Keratinocyte (primary cell): ENCODE results near the gene WASF2.

Experiments
- EZH2 ChIP-seq: IDR thresholded peaks from one replicate; pipeline ENCODE4 v1.6.1; 2012; ENCODE audit warnings: inconsistent platforms, mild to moderate bottlenecking, low read length, moderate library complexity
- TF ChIP-seq, protein P1 (sequence below), 3 experiments: IDR thresholded peaks in 1 of 3; conservative IDR thresholded peaks in 1 of 3; optimal IDR thresholded peaks in 1 of 3; 2 replicates in 2 of 3; 3 replicates in 1 of 3; pipeline versions ENCODE3 to v1.5.1; 2011; ENCODE audit warnings: low read length in 3 of 3, mild to moderate bottlenecking in 3 of 3, moderate library complexity in 2 of 3, control low read depth in 1 of 3, inconsistent platforms in 1 of 3; ENCODE audit not compliant: insufficient read depth in 2 of 3; ENCODE audit errors: extremely low read depth in 1 of 3

- TF ChIP-seq, protein P1, sequence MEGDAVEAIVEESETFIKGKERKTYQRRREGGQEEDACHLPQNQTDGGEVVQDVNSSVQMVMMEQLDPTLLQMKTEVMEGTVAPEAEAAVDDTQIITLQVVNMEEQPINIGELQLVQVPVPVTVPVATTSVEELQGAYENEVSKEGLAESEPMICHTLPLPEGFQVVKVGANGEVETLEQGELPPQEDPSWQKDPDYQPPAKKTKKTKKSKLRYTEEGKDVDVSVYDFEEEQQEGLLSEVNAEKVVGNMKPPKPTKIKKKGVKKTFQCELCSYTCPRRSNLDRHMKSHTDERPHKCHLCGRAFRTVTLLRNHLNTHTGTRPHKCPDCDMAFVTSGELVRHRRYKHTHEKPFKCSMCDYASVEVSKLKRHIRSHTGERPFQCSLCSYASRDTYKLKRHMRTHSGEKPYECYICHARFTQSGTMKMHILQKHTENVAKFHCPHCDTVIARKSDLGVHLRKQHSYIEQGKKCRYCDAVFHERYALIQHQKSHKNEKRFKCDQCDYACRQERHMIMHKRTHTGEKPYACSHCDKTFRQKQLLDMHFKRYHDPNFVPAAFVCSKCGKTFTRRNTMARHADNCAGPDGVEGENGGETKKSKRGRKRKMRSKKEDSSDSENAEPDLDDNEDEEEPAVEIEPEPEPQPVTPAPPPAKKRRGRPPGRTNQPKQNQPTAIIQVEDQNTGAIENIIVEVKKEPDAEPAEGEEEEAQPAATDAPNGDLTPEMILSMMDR (optimal IDR thresholded peaks at IDR 0.05 in 1 of 3, IDR thresholded peaks at IDR 0.05 in 1 of 3, conservative IDR thresholded peaks at IDR 0.05 in 1 of 3; ENCODE audit: extremely low read depth in 1 of 3, insufficient read depth in 2 of 3, low read length in 3 of 3): no peak
- TF ChIP-seq EZH2: no peak
These were observed 32.0 kb upstream of the WASF2 start for GRCh38 chr1:27521861-27522431.
